Lung (tissue), 12 donors: ENCODE data around the gene FBXO28. TPM values are rescaled to one million over a fixed set of nuclear protein-coding genes. Genes with fewer than 3 reads are reported as not detected.
A peak's percentile ranks its signal among the peaks of the same experiment; 100 is the strongest.

ENCODE experiments used
- ATAC-seq: fragments of 200-7000 bp; cut with Tn5 transposase; one replicate; pipeline ENCODE4 v1.9.1; 2020; ENCODE audit warnings: moderate number of reproducible peaks; ENCODE audit not compliant: insufficient read depth, low FRiP score
- DNase-seq, 3 donors: peaks; one replicate each; pipeline ENCODE4 v3.0.0-alpha.2; 2013 to 2017
- H3K27ac ChIP-seq, 2 donors: one replicate each; pipeline ENCODE4 v1.5.1; 2013; ENCODE audit warnings: mild to moderate bottlenecking in 2 of 2, moderate library complexity in 2 of 2, control low read depth in 1 of 2, inconsistent platforms in 1 of 2, low read depth in 1 of 2, low read length in 1 of 2
- H3K27me3 ChIP-seq, 3 donors: one replicate each; pipeline ENCODE4 v1.5.1; 2013; ENCODE audit warnings: low read length in 2 of 3; ENCODE audit not compliant: control insufficient read depth in 3 of 3, insufficient read depth in 3 of 3
- H3K36me3 ChIP-seq, 4 donors: one replicate each; pipeline ENCODE4 v1.5.1; 2013; ENCODE audit warnings: low read length in 4 of 4, mild to moderate bottlenecking in 1 of 4, moderate library complexity in 1 of 4; ENCODE audit not compliant: control insufficient read depth in 4 of 4, insufficient read depth in 4 of 4
- H3K4me1 ChIP-seq, 5 donors: one replicate each; pipeline ENCODE4 v1.5.1; 2013; ENCODE audit warnings: low read length in 5 of 5, mild to moderate bottlenecking in 2 of 5, moderate library complexity in 1 of 5; ENCODE audit not compliant: control insufficient read depth in 5 of 5, insufficient read depth in 5 of 5
- H3K4me3 ChIP-seq: one replicate; pipeline ENCODE4 v1.5.1; 2013; ENCODE audit warnings: mild to moderate bottlenecking, control low read depth, moderate library complexity
- H3K9ac ChIP-seq, 2 donors: one replicate each; pipeline ENCODE4 v1.5.1; 2013; ENCODE audit warnings: low read length in 2 of 2, control low read depth in 1 of 2; ENCODE audit not compliant: insufficient read depth in 1 of 2
- H3K9me3 ChIP-seq, 4 donors: one replicate each; pipeline ENCODE4 v1.5.1; 2013; ENCODE audit warnings: low read length in 3 of 4, mild to moderate bottlenecking in 1 of 4, moderate library complexity in 1 of 4; ENCODE audit not compliant: control insufficient read depth in 4 of 4, insufficient read depth in 3 of 4
- CTCF ChIP-seq: IDR thresholded peaks from 2 replicates; pipeline ENCODE4 v1.5.1; 2012; ENCODE audit warnings: mild to moderate bottlenecking; ENCODE audit errors: control extremely low read depth, extremely low read depth
- WGBS, 2 donors: extraction: QIAGEN DNeasy Blood & Tissue Kit; methylation state at CpG; one replicate each; pipeline ENCODE4 v1.1.7; 2013; 5-methylcytosine and 5-hydroxymethylcytosine counted together
- polyA plus RNA-seq, 2 donors: library from polyadenylated mRNA; stranded (reverse); fragments of 200-250 nt; gene quantifications; one replicate each; pipeline ENCODE4 v1.2.1, GENCODE V29; 2013
- total RNA-seq, 2 donors: library from RNA; depleted of rRNA in 1 of 2; stranded (reverse); fragments of >200 nt in 1 of 2; gene quantifications; one replicate each; pipeline ENCODE4 v1.2.1, GENCODE V29; 2014 to 2021
- donor health status: control.
- donor health status: control.
- donor health status: Bipolar disorder and iron deficiency.
- donor health status: healthy.
- donor health status: DM: yes; HTN: yes; CAD: no.

Gene FBXO28
- total and polyA plus RNA-seq, 4 donors = 10.1 to 41.5 (median 19.7) TPM

- Histone ChIP-seq H3K27ac (no peak overlapping the region), H3K36me3 (no peaks in the 10 kb centered on the region), H3K9ac (no peak overlapping the region), H3K4me1 (peaks cover 0 to 6% (median 0%) of the 10 kb centered on the region in 5 donors), H3K4me3 (no peak overlapping the region), H3K27me3 (no peaks in the 10 kb centered on the region), H3K9me3 (no peaks in the 10 kb centered on the region)
- peak; percentile 83 for ATAC-seq
- WGBS, 2 donors = 47 to 62% methylated on average over 9 of the region's 9 CpGs
- peak in 1 of 3 donors; percentile 23 for DNase-seq
- TF ChIP-seq CTCF = peak; percentile 34
Observed at GRCh38 chr1:224170748-224171478, 57.0 kb downstream of the FBXO28 start.

- DNase-seq (no peak), ATAC-seq (no peak)
- no peaks in the 10 kb centered on the region for H3K9me3 ChIP-seq
- H3K36me3 ChIP-seq = no peaks in the 10 kb centered on the region
- H3K4me3 ChIP-seq = no peak overlapping the region
- H3K27me3 ChIP-seq = no peaks in the 10 kb centered on the region
- no peak overlapping the region for H3K27ac ChIP-seq
- H3K4me1 ChIP-seq = peaks cover 0 to 6% (median 0%) of the 10 kb centered on the region in 5 donors
- WGBS, 2 donors = 77 to 79% methylated on average over 3 of the region's 3 CpGs
- TF ChIP-seq CTCF = no peak
- no peak overlapping the region for H3K9ac ChIP-seq
Observed at GRCh38 chr1:224172229-224172628, 58.3 kb downstream of the FBXO28 start.

- 76 to 88% methylated on average over 5 of the region's 5 CpGs for WGBS, 2 donors
- TF ChIP-seq CTCF = no peak
- ATAC-seq = no peak
Observed at GRCh38 chr1:224173523-224173922, 59.6 kb downstream of the FBXO28 start.

More at GRCh38 chr1:224173523-224173922, 59.6 kb downstream of the FBXO28 start:
- no peaks in the 10 kb centered on the region for H3K27me3 ChIP-seq
- no peaks in the 10 kb centered on the region for H3K9me3 ChIP-seq
- no peak for DNase-seq
- no peaks in the 10 kb centered on the region for H3K36me3 ChIP-seq
- peaks cover 0 to 6% (median 0%) of the 10 kb centered on the region in 5 donors for H3K4me1 ChIP-seq
- H3K27ac ChIP-seq = no peak overlapping the region
- no peak overlapping the region for H3K4me3 ChIP-seq
- H3K9ac ChIP-seq = no peak overlapping the region
